PFSK-1 (cell line): Measurements from ENCODE around the gene HS1BP3.

Source experiments
- POLR2AphosphoS5 ChIP-seq: IDR thresholded peaks from 2 replicates; pipeline ENCODE4 v1.6.1; 2012; ENCODE audit warnings: low read depth, mild to moderate bottlenecking, control low read depth, low read length, moderate library complexity
- SIN3A ChIP-seq: IDR thresholded peaks from 2 replicates; pipeline ENCODE4 v1.6.1; 2012; ENCODE audit warnings: mild to moderate bottlenecking, low read length, moderate library complexity, borderline replicate concordance; ENCODE audit not compliant: insufficient read depth
- TAF1 ChIP-seq: IDR thresholded peaks from 2 replicates; pipeline ENCODE4 v1.6.1; 2012; ENCODE audit warnings: low read length, control low read depth, borderline replicate concordance; ENCODE audit not compliant: insufficient read depth
- TF ChIP-seq, protein P1 (sequence below), 2 experiments: IDR thresholded peaks; 2 replicates each; pipeline versions ENCODE4 v1.6.1 to v1.8.0; 2011 to 2012; ENCODE audit warnings: low read depth in 2 of 2, low read length in 2 of 2, control low read depth in 1 of 2, inconsistent platforms in 1 of 2, mild to moderate bottlenecking in 1 of 2, moderate library complexity in 1 of 2; ENCODE audit not compliant: insufficient read depth in 1 of 2

DNA sequence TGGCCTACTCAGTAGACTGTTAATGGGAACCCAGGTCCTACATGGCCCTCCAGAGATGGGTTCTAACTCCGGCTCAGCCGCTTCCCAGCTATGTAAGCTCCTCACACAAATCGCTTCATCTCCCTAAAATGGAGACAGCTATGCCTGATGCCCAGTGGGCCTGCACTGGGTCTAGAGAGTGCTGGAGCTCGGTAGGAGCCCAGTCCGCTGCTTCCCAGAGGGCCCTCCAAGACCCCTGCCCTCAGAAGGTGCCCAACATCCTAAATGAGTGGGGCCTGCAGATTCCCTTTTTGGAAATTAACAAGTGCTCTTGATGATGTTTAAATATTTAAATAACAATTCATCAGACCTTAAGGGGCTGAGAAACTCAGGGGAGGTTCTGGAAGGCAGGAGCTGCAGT is 47.1 kb downstream of the HS1BP3 start:
- TF ChIP-seq TAF1 (no peak), POLR2AphosphoS5 (no peak), SIN3A (no peak)
- TF ChIP-seq, protein P1, sequence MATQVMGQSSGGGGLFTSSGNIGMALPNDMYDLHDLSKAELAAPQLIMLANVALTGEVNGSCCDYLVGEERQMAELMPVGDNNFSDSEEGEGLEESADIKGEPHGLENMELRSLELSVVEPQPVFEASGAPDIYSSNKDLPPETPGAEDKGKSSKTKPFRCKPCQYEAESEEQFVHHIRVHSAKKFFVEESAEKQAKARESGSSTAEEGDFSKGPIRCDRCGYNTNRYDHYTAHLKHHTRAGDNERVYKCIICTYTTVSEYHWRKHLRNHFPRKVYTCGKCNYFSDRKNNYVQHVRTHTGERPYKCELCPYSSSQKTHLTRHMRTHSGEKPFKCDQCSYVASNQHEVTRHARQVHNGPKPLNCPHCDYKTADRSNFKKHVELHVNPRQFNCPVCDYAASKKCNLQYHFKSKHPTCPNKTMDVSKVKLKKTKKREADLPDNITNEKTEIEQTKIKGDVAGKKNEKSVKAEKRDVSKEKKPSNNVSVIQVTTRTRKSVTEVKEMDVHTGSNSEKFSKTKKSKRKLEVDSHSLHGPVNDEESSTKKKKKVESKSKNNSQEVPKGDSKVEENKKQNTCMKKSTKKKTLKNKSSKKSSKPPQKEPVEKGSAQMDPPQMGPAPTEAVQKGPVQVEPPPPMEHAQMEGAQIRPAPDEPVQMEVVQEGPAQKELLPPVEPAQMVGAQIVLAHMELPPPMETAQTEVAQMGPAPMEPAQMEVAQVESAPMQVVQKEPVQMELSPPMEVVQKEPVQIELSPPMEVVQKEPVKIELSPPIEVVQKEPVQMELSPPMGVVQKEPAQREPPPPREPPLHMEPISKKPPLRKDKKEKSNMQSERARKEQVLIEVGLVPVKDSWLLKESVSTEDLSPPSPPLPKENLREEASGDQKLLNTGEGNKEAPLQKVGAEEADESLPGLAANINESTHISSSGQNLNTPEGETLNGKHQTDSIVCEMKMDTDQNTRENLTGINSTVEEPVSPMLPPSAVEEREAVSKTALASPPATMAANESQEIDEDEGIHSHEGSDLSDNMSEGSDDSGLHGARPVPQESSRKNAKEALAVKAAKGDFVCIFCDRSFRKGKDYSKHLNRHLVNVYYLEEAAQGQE (IDR thresholded peaks at IDR 0.05; ENCODE audit: insufficient read depth in 1 of 2, low read depth in 2 of 2, low read length in 2 of 2), result no peak
